ENCODE measurements around the gene CNOT1.
"Not testable (repeated sequence)": the region's sequence is repeated elsewhere in the genome, so short reads cannot be mapped to it uniquely, and the experiment has no call there.

Gene CNOT1

GRCh38 chr16:58582971-58583765 lies 46.5 kb downstream of the CNOT1 start:
- TF ChIP-seq, protein P1, sequence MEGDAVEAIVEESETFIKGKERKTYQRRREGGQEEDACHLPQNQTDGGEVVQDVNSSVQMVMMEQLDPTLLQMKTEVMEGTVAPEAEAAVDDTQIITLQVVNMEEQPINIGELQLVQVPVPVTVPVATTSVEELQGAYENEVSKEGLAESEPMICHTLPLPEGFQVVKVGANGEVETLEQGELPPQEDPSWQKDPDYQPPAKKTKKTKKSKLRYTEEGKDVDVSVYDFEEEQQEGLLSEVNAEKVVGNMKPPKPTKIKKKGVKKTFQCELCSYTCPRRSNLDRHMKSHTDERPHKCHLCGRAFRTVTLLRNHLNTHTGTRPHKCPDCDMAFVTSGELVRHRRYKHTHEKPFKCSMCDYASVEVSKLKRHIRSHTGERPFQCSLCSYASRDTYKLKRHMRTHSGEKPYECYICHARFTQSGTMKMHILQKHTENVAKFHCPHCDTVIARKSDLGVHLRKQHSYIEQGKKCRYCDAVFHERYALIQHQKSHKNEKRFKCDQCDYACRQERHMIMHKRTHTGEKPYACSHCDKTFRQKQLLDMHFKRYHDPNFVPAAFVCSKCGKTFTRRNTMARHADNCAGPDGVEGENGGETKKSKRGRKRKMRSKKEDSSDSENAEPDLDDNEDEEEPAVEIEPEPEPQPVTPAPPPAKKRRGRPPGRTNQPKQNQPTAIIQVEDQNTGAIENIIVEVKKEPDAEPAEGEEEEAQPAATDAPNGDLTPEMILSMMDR (IDR thresholded peaks at IDR 0.05; ENCODE audit: insufficient read depth, low read depth, low read length, missing control alignments) = no peak
- DNase-seq (ENCODE audit: low read depth) = no peak
- no peak overlapping the region for H3K4me3 ChIP-seq (ENCODE audit: low read depth, low read length)

DNA sequence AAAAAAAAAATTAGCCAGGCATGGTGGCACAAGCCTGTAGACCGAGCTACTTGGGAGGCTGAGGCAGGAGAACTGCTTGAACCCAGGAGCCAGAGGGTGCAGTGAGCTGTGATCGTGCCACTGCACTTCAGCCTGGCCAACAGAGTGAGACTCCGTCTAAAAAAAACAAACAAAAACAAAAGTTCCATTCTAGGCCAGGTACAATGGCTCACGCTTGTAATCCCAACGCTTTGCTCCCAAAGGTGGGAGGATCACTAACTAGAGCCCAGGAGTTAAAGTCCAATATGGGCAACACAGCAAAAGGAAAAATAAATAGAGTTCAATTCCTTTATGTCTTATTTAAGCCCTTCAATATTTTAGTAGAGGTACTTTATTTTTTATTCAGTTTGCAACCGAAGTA lies 47.5 kb downstream of the CNOT1 start:
- TF ChIP-seq, protein P1 (IDR thresholded peaks at IDR 0.05; ENCODE audit: insufficient read depth, low read depth, low read length, missing control alignments) = no peak
- DNase-seq (ENCODE audit: low read depth) = no peak
- no peak overlapping the region for H3K4me3 ChIP-seq (ENCODE audit: low read depth, low read length)

DNA sequence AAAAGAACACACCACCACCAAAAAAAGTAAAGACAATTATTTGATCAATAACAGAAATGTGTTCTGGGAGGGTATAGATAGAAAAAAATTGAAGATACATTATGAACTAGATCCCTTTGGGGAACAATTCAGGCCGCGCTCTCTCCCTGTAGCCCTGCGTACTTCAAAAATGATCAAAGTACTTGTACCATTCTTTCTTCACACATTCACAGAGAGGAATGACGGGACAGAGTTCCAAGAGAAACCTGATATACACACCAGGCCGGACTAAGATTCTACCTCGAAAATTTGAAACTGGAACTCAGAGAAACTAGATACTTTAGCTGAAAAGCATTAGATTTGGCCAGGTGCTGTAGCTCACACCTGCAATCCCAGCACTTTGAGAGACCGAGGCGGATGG lies 50.0 kb downstream of the CNOT1 start:
- TF ChIP-seq, protein P1 (IDR thresholded peaks at IDR 0.05; ENCODE audit: insufficient read depth, low read depth, low read length, missing control alignments) = no peak
- no peak for DNase-seq (ENCODE audit: low read depth)

DNA sequence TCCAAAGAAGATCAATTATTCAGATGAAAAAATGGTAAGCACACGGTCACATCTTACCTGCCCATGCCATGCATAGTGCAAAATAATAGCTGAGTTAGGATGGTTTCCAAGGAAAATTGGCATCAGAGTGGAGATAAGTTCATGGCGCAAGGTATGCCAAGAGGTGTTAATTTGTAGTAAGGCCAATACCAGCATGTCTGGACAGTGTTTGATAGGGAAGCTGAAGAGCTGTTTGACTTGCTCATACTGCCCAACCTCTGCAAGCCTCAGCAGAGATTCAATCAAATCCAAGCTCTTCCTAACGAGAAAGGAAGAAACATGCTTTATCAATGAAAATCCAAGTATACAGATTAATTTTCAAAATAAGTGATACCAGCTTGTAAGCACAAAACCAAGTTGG lies 51.0 kb downstream of the CNOT1 start:
- H3K4me3 ChIP-seq (ENCODE audit: low read depth, low read length) = no peak overlapping the region
- TF ChIP-seq, protein P1 (IDR thresholded peaks at IDR 0.05; ENCODE audit: insufficient read depth, low read depth, low read length, missing control alignments) = no peak
- no peak for DNase-seq (ENCODE audit: low read depth)

More for the DNA sequence above, 50.0 kb downstream of the CNOT1 start:
- H3K4me3 ChIP-seq (ENCODE audit: low read depth, low read length) = no peak overlapping the region

- no peak overlapping the region for H3K4me3 ChIP-seq (ENCODE audit: low read depth, low read length)
- DNase-seq (ENCODE audit: low read depth) = no peak
- TF ChIP-seq, protein P1 (IDR thresholded peaks at IDR 0.05; ENCODE audit: insufficient read depth, low read depth, low read length, missing control alignments) = no peak
Observed at GRCh38 chr16:58577141-58577540, 52.5 kb downstream of the CNOT1 start.

DNA sequence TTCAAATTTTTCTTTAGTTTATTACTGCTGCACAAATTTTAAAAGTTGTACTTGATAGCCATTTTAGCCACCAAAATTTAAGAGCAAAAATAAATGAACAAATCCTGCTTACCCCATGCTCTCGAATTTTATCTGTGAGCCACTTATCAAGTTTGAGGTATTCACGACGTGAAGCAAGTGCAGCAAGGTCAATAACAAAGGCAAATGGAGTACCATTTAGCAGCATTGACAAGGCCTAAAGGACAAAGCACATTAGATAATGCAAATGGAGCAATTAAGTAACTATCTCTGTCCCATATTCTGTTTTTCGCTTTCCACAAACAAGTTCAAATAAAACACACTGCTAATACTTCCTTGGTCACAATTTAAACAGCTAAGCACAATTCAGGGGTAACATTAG lies 54.7 kb downstream of the CNOT1 start:
- no peak overlapping the region for H3K4me3 ChIP-seq (ENCODE audit: low read depth, low read length)
- TF ChIP-seq, protein P1 (IDR thresholded peaks at IDR 0.05; ENCODE audit: insufficient read depth, low read depth, low read length, missing control alignments) = no peak
- no peak for DNase-seq (ENCODE audit: low read depth)

- not testable (repeated sequence) for H3K4me3 ChIP-seq (ENCODE audit: low read depth, low read length); DNase-seq (ENCODE audit: low read depth)
Observed at GRCh38 chr16:58565697-58566096, 63.9 kb downstream of the CNOT1 start.

Data from GM12865 (cell line).